WI38 (cell line): Measurements from ENCODE around the gene FZR1.

Experiments used
- H3K4me3 ChIP-seq: 2 replicates; pipeline ENCODE4 v1.5.1; 2011; ENCODE audit warnings: low read depth, mild to moderate bottlenecking, control low read depth, low read length
- CTCF ChIP-seq: IDR thresholded peaks from 2 replicates; pipeline ENCODE4 v1.5.1; 2012; ENCODE audit warnings: low read depth, mild to moderate bottlenecking, control low read depth, low read length

FZR1 gene

GRCh38 chr19:3476830-3477229 is 29.3 kb upstream of the FZR1 start:
- TF ChIP-seq CTCF, result no peak

GRCh38 chr19:3477506-3477905 is 28.6 kb upstream of the FZR1 start:
- no peak for TF ChIP-seq CTCF

More at GRCh38 chr19:3476830-3477229, 29.3 kb upstream of the FZR1 start:
- no peak overlapping the region for H3K4me3 ChIP-seq

GRCh38 chr19:3477951-3478350 is 28.2 kb upstream of the FZR1 start:
- TF ChIP-seq CTCF, result no peak
- no peak overlapping the region for H3K4me3 ChIP-seq

More at GRCh38 chr19:3477506-3477905, 28.6 kb upstream of the FZR1 start:
- H3K4me3 ChIP-seq, result no peak overlapping the region

- no peak overlapping the region for H3K4me3 ChIP-seq
- no peak for TF ChIP-seq CTCF
These were observed 27.5 kb upstream of the FZR1 start for GRCh38 chr19:3478409-3479176.

- no peak overlapping the region for H3K4me3 ChIP-seq
- TF ChIP-seq CTCF, result no peak
These were observed 26.8 kb upstream of the FZR1 start for GRCh38 chr19:3479177-3479833.

GRCh38 chr19:3479834-3480215 is 26.3 kb upstream of the FZR1 start:
- no peak overlapping the region for H3K4me3 ChIP-seq
- TF ChIP-seq CTCF, result no peak

- H3K4me3 ChIP-seq, result no peak within 1 kb of the TSS
- TF ChIP-seq CTCF, result no peak
These were observed 25.6 kb upstream of the FZR1 start, which contains the start of gene SMIM24 for GRCh38 chr19:3480383-3481091. SMIM24 (minus strand) TSS chr19:3480525; CDS start chr19:3480463, 62 bp downstream.
